Stimulated activated CD8-positive, alpha-beta memory T cell treated with anti-CD3 and anti-CD28 coated beads, Interleukin-2, amount 100 ng/mL, for 1 hour (primary cell): ENCODE measurements around the gene SNTG2.
"Not testable (repeated sequence)": the region's sequence is repeated elsewhere in the genome, so short reads cannot be mapped to it uniquely, and the experiment has no call there.

Experiments used
- DNase-seq, 2 donors: peaks; one replicate each; pipeline ENCODE4 v3.0.0-alpha.2; 2020; ENCODE audit warnings: low read depth in 2 of 2

Gene SNTG2

DNA sequence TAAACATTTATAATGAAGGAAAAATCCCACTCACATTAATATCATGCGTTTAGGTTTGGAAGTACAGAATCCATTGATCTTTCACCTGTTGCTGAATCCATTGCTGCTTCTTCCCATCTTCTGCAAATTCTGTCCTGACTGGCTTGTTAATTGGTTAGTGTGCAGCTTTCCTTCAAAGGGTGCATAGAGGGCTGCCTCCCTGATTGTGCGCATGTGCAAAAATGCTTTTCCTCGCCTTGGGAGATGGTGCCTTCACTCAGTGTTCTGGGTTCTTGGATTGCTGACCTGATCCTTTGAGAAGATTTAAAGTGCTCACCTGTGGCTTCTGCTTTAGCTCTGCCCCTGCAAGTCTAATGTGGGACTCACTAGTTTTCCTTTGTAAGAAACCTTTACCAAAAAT, 231.2 kb downstream of the SNTG2 start:
- no peak for DNase-seq

DNA sequence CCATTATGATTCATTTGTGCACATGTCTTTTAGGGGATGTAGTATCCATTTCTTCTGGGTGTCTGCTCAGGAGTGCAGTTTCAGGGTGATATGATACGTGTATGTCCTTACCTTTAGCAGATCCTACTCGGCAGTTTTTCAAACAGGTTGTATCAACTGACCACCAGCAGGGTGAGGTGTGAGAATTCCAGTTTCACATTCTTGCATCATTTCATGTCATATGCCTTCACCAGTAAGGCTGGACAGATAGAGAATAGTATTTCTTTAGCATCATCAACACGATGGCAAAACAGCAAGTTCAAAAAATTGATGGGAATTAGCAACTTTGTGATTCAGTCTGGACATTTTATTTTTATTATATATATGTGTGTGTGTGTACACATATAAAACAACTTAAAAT, 232.7 kb downstream of the SNTG2 start:
- DNase-seq, result no peak

- DNase-seq, result no peak
Observed at GRCh38 chr2:1186421-1186820, 235.8 kb downstream of the SNTG2 start.

DNA sequence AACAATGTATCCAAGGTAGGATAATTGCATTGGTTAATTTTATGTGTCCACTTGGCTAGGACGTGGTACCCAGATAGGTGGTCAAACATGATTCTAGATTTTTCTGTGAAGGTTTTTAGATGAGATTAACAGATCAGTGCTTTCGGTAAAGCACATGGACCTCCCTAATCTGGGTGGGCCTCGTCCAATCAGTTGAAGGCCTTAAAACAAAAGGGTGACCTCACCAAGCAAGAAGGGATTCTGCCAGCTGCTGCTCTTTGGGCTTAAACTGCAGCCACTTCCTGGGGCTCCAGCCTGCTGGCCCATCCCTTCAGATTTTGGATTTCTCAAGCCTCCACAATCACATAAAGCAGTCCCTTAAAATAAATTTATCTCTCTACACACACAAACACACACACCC, 236.5 kb downstream of the SNTG2 start:
- no peak for DNase-seq

DNA sequence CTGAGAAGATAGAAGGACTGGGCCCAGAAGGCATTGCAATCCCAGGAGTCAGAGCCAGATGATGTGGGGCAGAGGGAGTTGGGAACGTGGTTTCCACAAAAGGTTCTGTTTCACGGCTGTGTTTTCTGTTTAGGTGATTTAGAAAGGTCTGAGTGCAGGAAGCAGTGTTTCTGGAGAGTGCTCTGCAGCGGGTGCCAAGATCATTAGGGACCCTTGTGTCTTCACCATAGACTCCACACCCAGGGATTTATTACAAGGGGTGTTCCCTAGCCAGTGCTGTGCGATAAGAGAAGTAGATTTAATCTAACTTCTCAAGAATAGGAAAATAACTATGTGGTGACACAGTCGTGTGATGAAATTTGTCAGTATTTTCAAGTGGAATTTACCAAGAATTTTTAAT, 241.5 kb downstream of the SNTG2 start:
- DNase-seq, result no peak

GRCh38 chr2:1193801-1194200, 243.2 kb downstream of the SNTG2 start:
- no peak for DNase-seq

GRCh38 chr2:1203772-1204171, 253.1 kb downstream of the SNTG2 start:
- no peak for DNase-seq

DNA sequence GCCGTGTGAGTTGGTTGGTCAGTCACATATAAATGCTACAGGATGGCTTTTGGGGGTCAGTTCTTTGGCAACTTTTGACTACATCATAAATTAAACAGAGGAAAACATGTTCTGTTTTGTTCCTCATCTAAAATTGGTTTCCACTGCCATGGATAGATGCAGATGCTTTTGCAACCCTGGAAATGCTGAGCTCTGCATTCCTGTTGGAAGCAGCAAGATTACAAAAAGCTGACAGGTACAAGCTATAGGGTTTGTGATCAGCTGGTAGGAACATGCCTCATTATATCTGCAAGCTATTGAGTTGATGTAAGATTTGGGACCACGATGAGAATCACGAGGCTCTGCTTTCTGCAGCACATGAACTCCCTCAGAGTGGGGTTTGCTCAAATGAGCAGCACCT, 255.2 kb downstream of the SNTG2 start:
- no peak for DNase-seq

- no peak for DNase-seq
Observed at GRCh38 chr2:1207962-1208510, 257.4 kb downstream of the SNTG2 start.

DNA sequence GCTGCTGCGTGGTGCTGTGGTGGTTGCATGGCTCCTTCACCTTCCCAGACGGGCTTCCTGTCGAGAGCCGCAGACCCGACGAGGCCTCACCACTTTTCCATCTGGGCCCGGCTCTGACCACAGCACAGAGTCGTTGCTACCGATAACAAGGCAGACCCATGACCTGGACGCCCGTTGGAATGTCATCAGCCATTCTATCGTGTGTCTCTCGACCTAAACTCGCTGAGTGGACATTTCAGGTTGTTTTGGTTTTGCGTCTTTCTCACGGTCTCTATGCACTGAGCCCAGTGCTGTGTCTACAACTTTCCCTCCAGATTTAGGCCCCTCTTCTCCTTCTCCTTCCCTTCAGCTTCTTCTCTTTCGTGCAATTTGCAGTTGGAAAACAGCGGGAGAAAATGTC, 257.9 kb downstream of the SNTG2 start:
- DNase-seq, result no peak

- DNase-seq, result no peak
Observed at GRCh38 chr2:1209246-1209645, 258.6 kb downstream of the SNTG2 start.

- DNase-seq, result no peak
Observed at GRCh38 chr2:1209761-1210160, 259.1 kb downstream of the SNTG2 start.

DNA sequence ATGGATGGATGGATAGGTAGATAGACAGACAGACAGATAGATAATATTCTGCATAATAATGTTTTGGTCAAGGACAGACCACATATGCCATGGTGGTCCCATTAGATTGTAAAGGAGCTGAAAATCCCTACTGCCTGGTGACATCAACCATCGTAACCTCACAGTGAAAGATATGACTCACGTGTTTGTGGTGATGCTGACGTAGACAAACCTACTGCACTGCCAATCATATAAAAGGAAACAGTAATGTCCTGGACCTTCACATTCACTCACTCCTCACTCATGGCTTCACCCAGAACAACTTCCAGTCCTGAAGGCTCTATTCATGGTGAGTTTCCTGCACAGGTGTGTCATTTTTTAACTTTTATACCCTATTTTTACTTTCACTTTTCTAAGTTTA, 259.7 kb downstream of the SNTG2 start:
- DNase-seq, result no peak

DNA sequence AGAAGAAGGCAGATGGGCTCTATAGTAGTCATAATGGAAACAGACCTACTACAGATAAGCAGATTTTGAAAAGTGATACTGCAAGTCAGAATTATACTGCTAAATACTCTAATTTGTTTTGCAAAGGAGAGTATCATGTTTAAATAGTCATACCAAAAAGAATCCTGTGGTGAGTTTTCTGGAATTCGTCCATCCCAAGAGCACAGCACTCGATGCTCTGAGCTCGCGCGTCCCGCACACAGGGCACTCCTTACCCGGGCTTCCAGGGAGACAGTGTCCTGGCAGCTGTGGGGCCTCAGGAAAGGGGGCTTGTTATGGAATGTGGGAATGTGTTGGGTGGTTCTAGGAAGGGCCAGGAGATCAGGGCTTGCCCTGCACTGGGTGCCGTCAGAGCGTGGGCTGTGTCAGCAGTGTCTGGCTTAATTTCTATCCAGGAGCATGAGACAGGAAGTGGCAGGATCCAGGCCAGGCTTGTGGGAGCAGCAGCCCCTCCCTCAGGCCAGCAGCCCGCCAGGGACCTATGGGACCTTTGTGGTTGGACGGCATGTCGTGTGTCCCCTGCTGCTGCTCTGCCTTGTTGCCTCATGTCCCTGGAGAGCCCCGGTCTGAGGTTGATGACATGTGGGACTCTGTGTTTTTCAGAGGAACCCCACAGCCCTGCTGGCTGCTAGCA, 269.4 kb downstream of the SNTG2 start:
- DNase-seq, result no peak

DNA sequence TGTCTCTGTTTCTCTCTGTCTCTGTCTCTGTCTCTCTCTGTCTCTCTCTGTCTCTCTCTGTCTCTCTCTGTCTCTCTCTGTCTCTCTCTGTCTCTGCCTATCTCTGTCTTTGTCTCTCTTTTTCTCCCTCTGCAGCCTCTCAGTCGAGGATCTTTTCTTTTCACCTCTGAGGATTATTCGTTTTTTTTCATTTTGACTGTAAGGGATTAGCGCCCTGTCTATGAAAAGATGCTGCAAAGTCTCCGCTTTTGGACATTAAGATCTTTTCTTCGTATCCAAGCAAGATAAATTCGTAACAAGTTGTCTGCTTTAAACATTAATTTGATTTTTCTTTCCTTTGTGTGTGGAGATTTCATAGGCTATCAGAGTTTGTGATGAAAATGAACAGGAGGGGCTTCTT, 271.4 kb downstream of the SNTG2 start:
- DNase-seq, result no peak

- no peak for DNase-seq
Observed at GRCh38 chr2:1223791-1224190, 273.1 kb downstream of the SNTG2 start.

GRCh38 chr2:1224901-1225300, 274.3 kb downstream of the SNTG2 start:
- DNase-seq, result no peak

GRCh38 chr2:1226766-1227165, 276.1 kb downstream of the SNTG2 start:
- DNase-seq, result no peak

DNA sequence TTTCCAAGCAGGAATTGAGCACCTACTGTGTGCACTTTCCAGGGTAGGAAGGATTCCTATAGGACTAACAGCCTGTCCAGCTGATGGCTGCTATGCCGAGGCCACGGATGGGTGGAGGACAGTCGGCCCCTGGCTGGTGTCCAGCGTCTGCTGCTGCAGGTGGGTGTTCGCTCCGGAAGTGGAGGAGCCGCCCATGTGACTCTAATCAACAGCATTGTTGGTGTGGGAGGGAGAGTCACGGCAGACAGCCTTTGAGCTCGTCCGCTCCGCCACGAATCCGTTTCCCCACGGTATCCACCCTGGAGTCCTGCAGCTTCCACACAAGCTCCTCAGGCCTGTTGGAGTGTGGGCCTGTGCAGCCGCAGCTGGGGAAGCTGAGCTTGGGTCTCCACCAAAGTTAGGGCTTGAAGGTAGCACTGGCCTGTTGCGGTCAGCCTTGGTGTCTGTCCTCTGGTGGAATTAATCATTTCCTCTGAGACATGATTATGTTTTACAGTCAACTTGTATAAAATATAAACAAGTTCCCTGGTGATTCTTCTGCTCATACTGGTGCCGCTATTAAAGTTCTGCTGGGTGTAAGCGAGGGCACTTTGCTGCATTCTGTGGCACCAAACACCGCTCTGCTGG, 276.7 kb downstream of the SNTG2 start:
- no peak for DNase-seq

DNA sequence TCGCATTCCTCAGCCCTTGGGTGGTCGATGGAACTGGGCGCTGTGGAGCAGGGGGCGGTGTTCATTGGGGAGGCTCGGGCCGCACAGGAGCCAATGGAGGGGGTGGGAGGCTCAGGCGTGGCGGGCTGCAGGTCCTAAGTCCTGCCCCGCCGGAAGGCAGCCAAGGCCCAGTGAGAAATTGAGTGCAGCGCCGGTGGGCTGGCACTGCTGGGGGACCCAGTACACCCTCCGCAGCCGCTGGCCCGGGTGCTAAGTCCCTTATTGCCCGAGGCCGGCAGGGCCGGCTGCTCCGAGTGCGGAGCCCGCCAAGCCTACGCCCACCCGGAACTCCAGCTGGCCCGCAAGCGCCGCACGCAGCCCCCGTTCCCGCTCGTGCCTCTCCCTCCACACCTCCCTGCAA, 278.9 kb downstream of the SNTG2 start:
- DNase-seq, result not testable (repeated sequence)

- no peak for DNase-seq
Observed at GRCh38 chr2:1230155-1230893, 279.7 kb downstream of the SNTG2 start.

DNA sequence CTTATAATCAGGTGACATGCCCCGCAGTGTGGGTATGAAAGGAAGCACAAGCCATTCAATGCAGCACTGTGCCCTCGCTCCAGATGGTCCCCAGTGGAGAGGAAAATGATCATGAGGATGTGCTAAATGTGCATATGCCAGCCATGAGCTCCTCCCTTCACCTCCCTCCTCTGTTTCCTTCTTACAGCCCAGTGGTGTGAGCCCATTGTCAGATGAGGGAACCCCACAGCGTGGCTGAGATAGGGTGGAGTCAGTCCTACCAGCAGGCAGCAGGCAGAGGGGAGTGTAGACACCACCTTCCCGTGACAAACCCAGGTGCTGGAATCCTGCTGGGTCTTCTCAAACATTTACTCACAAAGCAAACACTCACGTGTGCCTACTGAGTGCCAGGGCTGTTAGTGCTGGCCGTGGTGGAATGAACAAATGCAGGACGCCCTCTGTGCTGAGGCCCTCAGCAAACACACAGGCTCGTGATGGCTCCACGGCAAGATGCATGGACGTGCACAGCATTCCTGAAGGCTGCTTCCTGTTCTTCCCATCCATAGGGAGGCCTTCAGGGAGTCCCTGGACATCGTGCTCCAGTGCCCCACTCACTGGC, 280.9 kb downstream of the SNTG2 start:
- DNase-seq, result no peak

GRCh38 chr2:1233281-1233680, 282.6 kb downstream of the SNTG2 start:
- no peak for DNase-seq
